H9 (cell line): ENCODE measurements around the gene HOXB8. TPM values are rescaled to one million over a fixed set of nuclear protein-coding genes. Genes with fewer than 3 reads are reported as not detected.

Source experiments
- DNase-seq: peaks from one replicate; pipeline ENCODE4 v3.0.0-alpha.2; 2017
- H2AFZ ChIP-seq: one replicate; pipeline ENCODE4 v1.6.1; 2013; ENCODE audit warnings: mild to moderate bottlenecking, low read length, control low read depth, moderate library complexity
- H2AK5ac ChIP-seq: 2 replicates; pipeline ENCODE4 v1.6.1; 2013; ENCODE audit warnings: low read length, control low read depth, mixed read lengths; ENCODE audit not compliant: insufficient read length
- H2BK120ac ChIP-seq: one replicate; pipeline ENCODE4 v1.6.1; 2013; ENCODE audit warnings: low read depth, mild to moderate bottlenecking, low read length, control low read depth, inconsistent platforms; ENCODE audit not compliant: poor library complexity, severe bottlenecking
- H2BK12ac ChIP-seq: 2 replicates; pipeline ENCODE4 v1.6.1; 2013; ENCODE audit warnings: low read length, control low read depth, mixed read lengths, low read depth; ENCODE audit not compliant: insufficient read length
- H2BK15ac ChIP-seq: 2 replicates; pipeline ENCODE4 v1.6.1; 2013; ENCODE audit warnings: low read depth, low read length, control low read depth
- H2BK20ac ChIP-seq: one replicate; pipeline ENCODE4 v1.6.1; 2013; ENCODE audit warnings: low read depth, mild to moderate bottlenecking, low read length, control low read depth, inconsistent platforms; ENCODE audit not compliant: poor library complexity, severe bottlenecking
- H2BK5ac ChIP-seq: 2 replicates; pipeline ENCODE4 v1.6.1; 2013; ENCODE audit warnings: low read length, control low read depth, mixed read lengths; ENCODE audit not compliant: insufficient read length
- H3K14ac ChIP-seq: 2 replicates; pipeline ENCODE4 v1.6.1; 2013; ENCODE audit warnings: low read length, control low read depth; ENCODE audit not compliant: insufficient read depth
- H3K18ac ChIP-seq: 2 replicates; pipeline ENCODE4 v1.6.1; 2013; ENCODE audit warnings: low read depth, mild to moderate bottlenecking, mixed read lengths, low read length, control low read depth; ENCODE audit not compliant: insufficient read length
- H3K23ac ChIP-seq: 2 replicates; pipeline ENCODE4 v1.6.1; 2013; ENCODE audit warnings: low read length, control low read depth, mixed read lengths, low read depth; ENCODE audit not compliant: insufficient read length
- H3K23me2 ChIP-seq: 2 replicates; pipeline ENCODE4 v1.6.1; 2013; ENCODE audit warnings: low read depth, mild to moderate bottlenecking, mixed read lengths, low read length, control low read depth; ENCODE audit not compliant: insufficient read length, poor library complexity, severe bottlenecking
- H3K27ac ChIP-seq: 2 replicates; pipeline ENCODE4 v1.5.1; 2013; ENCODE audit warnings: low read length, control low read depth, mixed read lengths, low read depth; ENCODE audit not compliant: insufficient read length
- H3K27me3 ChIP-seq: 2 replicates; pipeline ENCODE4 v1.6.1; 2013; ENCODE audit warnings: low read length, control low read depth, inconsistent platforms; ENCODE audit not compliant: insufficient read depth
- H3K4ac ChIP-seq: 2 replicates; pipeline ENCODE4 v1.6.1; 2013; ENCODE audit warnings: low read depth, mild to moderate bottlenecking, control low read depth, inconsistent platforms, low read length, moderate library complexity
- H3K4me1 ChIP-seq: 2 replicates; pipeline ENCODE4 v1.6.1; 2013; ENCODE audit warnings: low read length, control low read depth, inconsistent platforms; ENCODE audit not compliant: insufficient read depth
- H3K4me2 ChIP-seq: 2 replicates; pipeline ENCODE4 v1.6.1; 2013; ENCODE audit warnings: low read length, control low read depth, mixed read lengths; ENCODE audit not compliant: insufficient read length, insufficient read depth
- H3K56ac ChIP-seq: 2 replicates; pipeline ENCODE4 v1.6.1; 2013; ENCODE audit warnings: low read depth, mild to moderate bottlenecking, mixed read lengths, low read length, control low read depth; ENCODE audit not compliant: insufficient read length
- H3K79me1 ChIP-seq: 2 replicates; pipeline ENCODE4 v1.6.1; 2013; ENCODE audit warnings: low read depth, mild to moderate bottlenecking, moderate library complexity, low read length, control low read depth, inconsistent platforms; ENCODE audit not compliant: insufficient read depth, poor library complexity, severe bottlenecking
- H3K79me2 ChIP-seq: 2 replicates; pipeline ENCODE4 v1.6.1; 2013; ENCODE audit warnings: low read length, control low read depth, inconsistent platforms; ENCODE audit not compliant: insufficient read depth
- H3K9ac ChIP-seq: 2 replicates; pipeline ENCODE4 v1.6.1; 2013; ENCODE audit warnings: low read length, control low read depth, mixed read lengths; ENCODE audit not compliant: insufficient read length; ENCODE audit errors: extremely low read depth
- H3K9me3 ChIP-seq: one replicate; pipeline ENCODE4 v1.6.1; 2013; ENCODE audit warnings: low read depth, low read length, inconsistent platforms; ENCODE audit not compliant: control insufficient read depth
- H3T11ph ChIP-seq: one replicate; pipeline ENCODE4 v1.6.1; 2013; ENCODE audit warnings: mild to moderate bottlenecking, low read length, control low read depth, inconsistent platforms
- H4K20me1 ChIP-seq: one replicate; pipeline ENCODE4 v1.6.1; 2013; ENCODE audit not compliant: control insufficient read depth, insufficient read length, insufficient read depth
- H4K5ac ChIP-seq: 2 replicates; pipeline ENCODE4 v1.6.1; 2013; ENCODE audit warnings: low read depth, mild to moderate bottlenecking, mixed read lengths, low read length, control low read depth; ENCODE audit not compliant: insufficient read length
- H4K8ac ChIP-seq: replicated peaks from 2 replicates; pipeline ENCODE4 v1.6.1; 2013; ENCODE audit warnings: low read length, control low read depth, mixed read lengths, low read depth; ENCODE audit not compliant: insufficient read length
- H4K91ac ChIP-seq: 2 replicates; pipeline ENCODE4 v1.6.1; 2013; ENCODE audit warnings: low read depth, mild to moderate bottlenecking, moderate library complexity, mixed read lengths, low read length, control low read depth; ENCODE audit not compliant: insufficient read length
- H3K27ac Mint-ChIP-seq, 3 experiments: 2 replicates in 2 of 3; 3 replicates in 1 of 3; pipeline ENCODE4 v1.8.0; 2020 to 2021; ENCODE audit warnings: mixed read lengths in 3 of 3, mild to moderate bottlenecking in 1 of 3, moderate library complexity in 1 of 3
- H3K27me3 Mint-ChIP-seq: 2 replicates; pipeline ENCODE4 v1.8.0; 2021; ENCODE audit warnings: low read depth, mild to moderate bottlenecking, moderate library complexity, mixed read lengths
- H3K36me3 Mint-ChIP-seq, 3 experiments: 2 replicates in 2 of 3; 3 replicates in 1 of 3; pipeline ENCODE4 v1.8.0; 2020 to 2021; ENCODE audit warnings: low read depth in 3 of 3, mixed read lengths in 3 of 3; ENCODE audit not compliant: insufficient read depth in 1 of 3
- H3K4me1 Mint-ChIP-seq, 2 experiments: 2 replicates each; pipeline ENCODE4 v1.8.0; 2020; ENCODE audit warnings: mixed read lengths in 2 of 2
- H3K4me3 Mint-ChIP-seq, 2 experiments: 2 replicates in 1 of 2; 3 replicates in 1 of 2; pipeline ENCODE4 v1.8.0; 2020 to 2021; ENCODE audit warnings: mild to moderate bottlenecking in 2 of 2, mixed read lengths in 2 of 2, moderate library complexity in 1 of 2
- H3K9me3 Mint-ChIP-seq, 2 experiments: 2 replicates in 1 of 2; 3 replicates in 1 of 2; pipeline ENCODE4 v1.8.0; 2020; ENCODE audit warnings: mild to moderate bottlenecking in 2 of 2, mixed read lengths in 2 of 2, moderate library complexity in 1 of 2
- CTCF ChIP-seq: fragments of 200-600 bp; sonication (generic); conservative IDR thresholded peaks from 3 replicates; pipeline ENCODE4 v1.8.0; 2021; ENCODE audit warnings: antibody characterized with exemption, mild to moderate bottlenecking
- WGBS: extraction: QIAGEN DNeasy Blood & Tissue Kit; methylation state at CpG from one replicate; pipeline ENCODE4 v1.1.7; 2013; ENCODE audit warnings: missing lambda C conversion rate, low lambda C conversion rate, mixed read lengths; ENCODE audit not compliant: insufficient read length; ENCODE audit errors: extremely low coverage; 5-methylcytosine and 5-hydroxymethylcytosine counted together
- total RNA-seq: library from RNA; stranded (reverse); gene quantifications from 2 replicates; pipeline ENCODE4 v1.2.1, GENCODE V29; 2021

HOXB8 gene
- total RNA-seq, 1 experiment from 2014 or later = not detected

GRCh38 chr17:48617471-48618255 is 2.6 kb upstream of the HOXB8 start:
- DNase-seq = no peak
- no peak overlapping the region for H3T11ph ChIP-seq
- H3K23me2 ChIP-seq = no peaks in the 10 kb centered on the region
- no peak overlapping the region for H2AK5ac ChIP-seq
- no peak overlapping the region for H2AFZ ChIP-seq
- WGBS = no CpG with 5 or more reads among the region's 43 CpGs
- peaks cover 97% of the 10 kb centered on the region for H3K27me3 ChIP-seq
- H2BK15ac ChIP-seq = no peak overlapping the region
- H4K5ac ChIP-seq = no peak overlapping the region
- Mint-ChIP-seq H3K4me3 (no peak overlapping the region), H3K4me1 (peaks cover 2 to 22% of the 10 kb centered on the region in 2 experiments), H3K27me3 (peaks cover 100% of the 10 kb centered on the region), H3K27ac (no peak overlapping the region), H3K9me3 (peaks cover 3 to 32% of the 10 kb centered on the region in 2 experiments; a peak in 3 of 5 replicates), H3K36me3 (peaks cover 0 to 2% (median 0%) of the 10 kb centered on the region in 3 experiments; a peak in 2 of 7 replicates)
- no peak overlapping the region for H3K4me2 ChIP-seq
- no peak overlapping the region for H4K91ac ChIP-seq
- H4K8ac ChIP-seq = no peak overlapping the region
- no peak overlapping the region for H2BK120ac ChIP-seq
- H3K9me3 ChIP-seq = no peaks in the 10 kb centered on the region
- H3K23ac ChIP-seq = no peak overlapping the region
- H3K9ac ChIP-seq = no peak overlapping the region
- H3K56ac ChIP-seq = no peak overlapping the region
- TF ChIP-seq CTCF = no peak
- no peak overlapping the region for H3K27ac ChIP-seq
- H3K4ac ChIP-seq = no peak overlapping the region
- H2BK5ac ChIP-seq = no peak overlapping the region
- H2BK12ac ChIP-seq = no peak overlapping the region
- no peaks in the 10 kb centered on the region for H3K79me1 ChIP-seq
- no peak overlapping the region; the same call in 1 of the 2 replicates for H3K14ac ChIP-seq
- H2BK20ac ChIP-seq = no peak overlapping the region
- no peaks in the 10 kb centered on the region for H4K20me1 ChIP-seq
- no peaks in the 10 kb centered on the region for H3K79me2 ChIP-seq
- no peak overlapping the region for H3K18ac ChIP-seq
- H3K4me1 ChIP-seq = no peaks in the 10 kb centered on the region
